HG03460 (cell line): ENCODE results near the gene ROBO4.

ENCODE experiments used
- ATAC-seq: cut with Tn5 transposase; IDR thresholded peaks from one replicate; pipeline ENCODE4 v1.9.1; 2021; ENCODE audit not compliant: unreplicated experiment

The ROBO4 gene

DNA sequence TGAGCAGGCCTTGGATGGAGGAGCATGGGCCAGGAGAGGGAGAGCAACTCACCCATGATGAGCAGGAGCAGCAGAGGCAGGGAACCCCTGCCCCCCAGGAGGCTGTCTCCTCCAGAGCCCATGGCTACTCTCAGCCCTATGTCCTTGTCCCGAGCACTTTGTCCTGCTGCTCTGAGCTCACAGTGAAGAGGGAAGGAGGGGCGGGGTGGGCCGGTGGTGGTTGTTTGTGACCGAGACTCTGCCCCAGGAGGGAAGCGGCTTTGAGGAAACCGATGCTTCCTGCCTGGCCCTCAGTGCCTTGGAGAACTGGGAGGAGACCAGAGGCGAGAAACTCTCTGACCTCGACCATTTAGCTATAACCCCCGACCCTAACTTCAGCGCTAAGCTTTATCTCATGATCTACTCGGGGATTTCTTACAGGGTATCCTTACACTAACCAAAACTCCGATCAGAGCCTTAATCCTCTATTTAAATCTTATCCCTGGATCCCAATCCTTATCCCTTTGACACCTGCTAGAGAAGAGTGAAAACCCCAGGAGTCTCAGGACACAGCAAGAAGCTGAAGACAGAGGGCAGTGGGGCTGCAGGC is at the start of gene ROBO4:
Gene ROBO4, minus strand, starts transcription at position 192 of the 589 bp plus-strand sequence. Its CDS starts 70 bp downstream, at position 122.
- ATAC-seq, result no peak

DNA sequence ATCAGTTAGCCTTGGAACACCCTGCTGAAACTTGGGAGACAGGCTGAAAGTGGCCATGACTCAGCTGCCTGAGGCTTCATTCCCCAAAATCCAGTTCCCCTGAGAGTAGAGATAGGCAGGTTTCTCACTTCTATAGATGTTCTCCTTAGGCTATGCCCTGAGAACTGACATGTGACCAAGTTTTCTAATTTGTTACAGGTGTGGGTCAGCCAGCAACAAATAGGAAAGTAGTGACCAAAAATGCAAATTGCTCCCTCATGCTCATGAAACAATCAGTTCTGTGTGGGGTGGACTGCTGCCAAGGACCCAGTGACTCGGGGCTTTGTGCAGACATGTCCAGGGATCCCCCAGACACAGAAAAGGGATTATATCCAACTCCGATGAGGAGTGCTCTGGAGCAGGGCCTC is 49.1 kb upstream of the ROBO4 start:
- no peak for ATAC-seq

DNA sequence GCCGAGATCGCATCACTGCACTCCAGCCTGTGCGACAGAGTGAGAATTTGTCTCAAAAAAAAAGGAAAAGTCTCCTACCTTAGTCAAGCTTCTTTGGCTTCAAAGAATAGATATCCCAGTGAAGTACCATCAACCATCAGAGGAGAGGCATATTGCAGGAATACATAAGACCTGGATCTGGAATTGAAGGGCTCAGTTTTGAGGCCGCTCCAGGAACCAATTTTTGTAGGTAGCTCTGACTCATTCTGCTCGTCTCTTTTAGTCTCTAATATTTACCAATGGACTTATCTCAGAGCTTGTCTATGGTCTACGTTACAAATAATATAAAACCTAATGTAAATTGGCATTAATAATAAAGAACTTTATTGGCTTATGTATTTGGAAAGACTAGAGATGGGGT is 48.2 kb upstream of the ROBO4 start:
- no peak for ATAC-seq

- ATAC-seq, result no peak
Measured at GRCh38 chr11:124944565-124944964, 46.9 kb upstream of the ROBO4 start.

- ATAC-seq, result no peak
Measured at GRCh38 chr11:124943741-124944140, 46.1 kb upstream of the ROBO4 start.

DNA sequence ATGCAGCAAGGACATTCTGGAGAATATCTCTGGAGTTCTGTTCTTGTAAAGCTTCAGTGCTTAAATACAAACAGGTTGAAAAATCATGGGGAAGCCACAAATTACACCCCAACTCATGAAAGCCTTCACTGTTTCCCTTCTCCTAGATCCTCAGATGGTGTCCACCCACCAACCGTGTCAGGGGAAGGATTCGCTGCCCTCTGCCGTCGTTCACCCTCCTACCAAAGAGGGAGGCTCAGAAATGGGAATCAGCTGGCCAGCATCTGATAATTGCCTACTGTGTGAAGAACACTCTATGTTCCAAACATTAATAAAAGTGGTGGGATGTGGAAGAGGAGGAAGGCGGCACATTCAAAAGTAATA is 45.6 kb upstream of the ROBO4 start:
- no peak for ATAC-seq

DNA sequence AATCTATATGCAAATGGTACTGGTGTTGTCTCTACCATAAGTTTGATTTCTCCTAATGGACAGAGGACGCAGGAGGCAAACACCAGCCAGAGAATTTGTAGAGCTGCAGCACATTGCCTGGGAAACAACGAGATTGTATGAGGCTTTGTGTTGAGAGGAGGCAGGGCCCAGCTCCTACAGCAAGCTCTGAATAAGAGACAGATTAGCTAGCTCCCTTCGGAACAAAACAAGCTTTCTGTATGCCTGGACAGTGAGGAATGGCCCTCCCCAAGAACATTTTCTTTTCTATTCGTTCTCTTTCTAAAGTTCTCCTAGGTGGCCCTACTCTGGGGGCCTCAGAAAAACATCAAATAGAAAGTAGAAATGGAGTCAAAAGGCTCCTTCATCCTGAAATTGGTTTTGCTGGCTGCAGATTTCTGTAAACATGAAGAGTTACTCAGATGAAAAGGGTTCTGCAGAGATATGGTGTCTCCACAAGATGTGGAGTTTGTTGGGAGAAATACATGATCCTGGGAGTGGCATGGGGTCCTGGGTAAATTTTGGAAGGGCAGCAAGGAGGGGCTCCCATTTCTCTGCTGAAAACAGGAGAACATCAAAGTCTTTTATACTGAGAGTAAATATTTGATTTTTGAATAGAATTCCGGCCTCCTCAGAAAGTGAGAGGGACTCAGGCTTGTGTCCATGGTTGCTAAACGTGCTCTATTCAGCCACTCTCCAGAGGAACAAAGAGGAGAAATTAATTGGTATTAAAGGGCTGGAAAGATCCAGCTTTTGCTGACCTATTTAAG is 45.0 kb upstream of the ROBO4 start:
- no peak for ATAC-seq

DNA sequence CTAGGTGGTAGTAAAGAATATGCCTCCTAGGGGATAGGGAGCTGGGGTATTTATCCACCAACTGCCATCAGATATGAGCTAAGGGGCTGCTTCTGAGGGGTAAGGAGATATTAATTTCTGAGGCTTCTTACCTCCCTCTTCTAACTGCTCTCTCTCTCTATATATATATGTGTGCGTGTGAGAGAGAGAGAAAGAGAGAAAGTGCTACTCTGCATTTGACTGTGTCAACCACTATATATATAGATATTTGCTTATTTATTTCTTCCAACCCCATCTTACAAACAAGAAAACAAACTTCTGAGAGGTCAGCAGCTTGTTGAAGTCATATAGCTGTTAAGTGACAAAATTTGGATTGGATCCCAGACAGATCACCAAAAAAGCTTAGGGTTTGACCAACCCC is 44.0 kb upstream of the ROBO4 start:
- no peak for ATAC-seq

- no peak for ATAC-seq
Measured at GRCh38 chr11:124938970-124939369, 41.3 kb upstream of the ROBO4 start.

DNA sequence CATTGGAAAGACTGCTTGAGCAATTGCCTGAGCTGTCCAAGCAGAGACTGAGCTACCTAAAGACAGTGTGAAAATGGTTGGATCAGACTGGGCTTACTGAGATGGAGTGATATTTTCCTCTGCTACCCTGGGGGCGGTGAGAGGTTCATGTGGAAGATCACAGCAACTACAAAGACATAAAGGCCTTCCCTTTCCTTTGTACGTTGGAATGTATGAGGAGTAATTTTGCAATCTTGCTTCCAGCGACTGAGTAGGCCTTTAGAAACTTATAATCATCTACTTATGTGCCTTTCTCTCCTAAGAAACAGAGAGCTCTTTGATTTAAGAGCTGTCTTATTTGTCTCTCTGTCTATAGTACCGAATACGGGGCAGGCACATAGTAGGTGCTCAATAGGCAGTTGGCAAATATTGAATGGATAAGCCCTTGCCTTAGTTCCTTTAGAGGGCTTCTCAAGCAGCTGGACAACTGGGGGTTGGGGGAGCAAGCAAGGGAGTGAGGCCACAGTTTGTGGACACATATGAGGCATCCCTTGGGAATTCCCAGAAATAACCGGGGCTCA is 40.6 kb upstream of the ROBO4 start:
- ATAC-seq, result no peak

GRCh38 chr11:124937336-124937935 is 39.8 kb upstream of the ROBO4 start:
- no peak for ATAC-seq

DNA sequence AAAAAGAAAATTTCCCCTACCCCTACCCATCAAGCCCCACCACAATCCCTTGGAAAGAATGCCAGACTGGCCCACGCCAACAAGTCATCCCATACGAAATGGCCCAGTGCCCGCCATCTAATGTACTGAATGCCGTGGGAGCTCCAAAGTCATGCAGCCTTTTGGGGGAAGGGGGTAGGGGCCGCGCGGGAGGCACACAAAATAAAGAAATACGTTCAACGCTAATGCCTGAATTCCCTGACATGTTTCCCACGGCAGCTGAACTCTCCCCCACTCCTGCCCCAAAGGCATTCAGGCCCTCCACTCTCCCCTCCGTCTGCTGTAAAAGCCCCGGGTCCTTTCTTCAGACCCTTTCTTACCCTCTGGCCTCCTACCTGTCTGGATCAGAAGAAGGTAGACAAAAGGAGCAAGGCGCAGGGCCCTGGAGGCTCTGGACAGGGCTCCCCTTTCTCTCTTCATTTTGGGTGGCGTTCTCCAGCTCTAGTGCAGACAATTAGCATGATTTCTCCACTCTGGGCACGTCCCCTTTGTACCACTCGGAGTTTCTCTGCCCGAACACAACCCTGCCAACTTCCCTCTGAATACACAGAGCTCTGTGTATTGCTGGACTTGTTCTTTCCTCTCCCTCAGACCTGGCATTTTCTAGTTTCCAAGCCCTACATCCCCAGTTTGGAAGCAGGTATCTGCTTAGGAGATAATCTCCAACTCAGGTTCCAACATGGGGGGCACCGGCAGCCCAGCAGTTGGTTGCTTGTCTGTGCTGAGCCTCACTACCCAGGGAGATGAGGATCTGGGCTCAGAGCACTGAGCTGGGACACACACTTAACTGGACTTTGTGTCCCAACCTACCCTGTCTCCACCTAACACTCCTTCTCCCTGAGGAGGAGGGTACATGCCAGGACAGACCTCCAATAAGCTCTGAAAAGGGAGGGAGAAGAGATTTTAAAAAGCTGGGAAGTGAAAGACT is 38.2 kb upstream of the ROBO4 start, which contains the start of gene HEPACAM:
Gene HEPACAM, minus strand, starts transcription at position 500 of the 967 bp plus-strand sequence. Its CDS starts 41 bp downstream, at position 459.
- no peak for ATAC-seq

DNA sequence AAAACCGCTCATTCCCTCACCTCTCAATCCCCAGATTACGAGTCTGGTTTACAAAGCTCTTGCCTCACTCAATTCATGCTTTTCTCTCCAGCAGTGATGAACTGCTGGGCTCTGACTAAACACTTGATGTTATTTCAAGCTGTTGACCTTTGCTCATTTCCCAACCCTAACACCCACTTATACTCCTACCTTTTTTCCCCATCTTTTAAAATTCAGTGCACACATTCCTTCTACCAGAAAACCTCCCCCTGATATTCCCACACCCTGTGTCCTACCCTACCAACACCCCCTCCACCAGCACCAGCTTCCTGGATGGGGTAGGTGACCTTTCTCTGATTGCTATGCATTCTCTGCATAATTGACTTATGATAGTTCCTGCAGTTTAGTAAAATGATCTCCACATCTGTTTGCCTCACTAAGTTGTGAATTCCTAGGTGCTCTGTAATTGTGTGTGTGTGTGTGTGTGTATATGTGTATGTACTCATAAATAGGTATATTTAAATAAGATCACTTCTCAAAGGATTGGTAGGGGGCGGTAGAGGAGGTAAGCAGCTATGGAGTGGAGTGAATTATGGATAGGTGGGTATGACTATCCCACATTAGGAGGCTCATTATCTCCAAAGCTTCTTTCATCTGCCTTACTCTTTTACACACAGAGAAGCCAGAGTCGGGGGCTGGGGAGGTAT is 37.3 kb upstream of the ROBO4 start:
- ATAC-seq, result no peak

DNA sequence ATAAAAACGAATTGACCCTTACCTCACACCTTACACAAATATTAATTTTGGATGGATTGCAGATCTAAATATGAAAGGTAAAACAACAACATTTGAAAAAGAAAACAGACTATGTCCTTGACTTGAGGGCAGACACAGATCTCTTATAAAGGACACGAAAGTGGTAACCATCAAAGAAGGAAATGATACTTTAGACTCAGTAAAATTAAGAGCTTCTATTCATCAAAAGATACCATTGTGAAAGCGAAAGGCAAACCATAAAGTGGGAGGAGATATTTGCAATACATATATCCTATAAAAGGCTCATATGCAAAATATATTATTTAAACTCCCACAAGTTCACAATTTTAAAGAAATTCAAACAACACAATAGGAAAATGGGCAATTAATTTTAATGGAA is 33.1 kb upstream of the ROBO4 start:
- ATAC-seq, result no peak

- ATAC-seq, result no peak
Measured at GRCh38 chr11:124928942-124929665, 31.4 kb upstream of the ROBO4 start.

GRCh38 chr11:124923296-124923695 is 25.6 kb upstream of the ROBO4 start:
- ATAC-seq, result no peak

DNA sequence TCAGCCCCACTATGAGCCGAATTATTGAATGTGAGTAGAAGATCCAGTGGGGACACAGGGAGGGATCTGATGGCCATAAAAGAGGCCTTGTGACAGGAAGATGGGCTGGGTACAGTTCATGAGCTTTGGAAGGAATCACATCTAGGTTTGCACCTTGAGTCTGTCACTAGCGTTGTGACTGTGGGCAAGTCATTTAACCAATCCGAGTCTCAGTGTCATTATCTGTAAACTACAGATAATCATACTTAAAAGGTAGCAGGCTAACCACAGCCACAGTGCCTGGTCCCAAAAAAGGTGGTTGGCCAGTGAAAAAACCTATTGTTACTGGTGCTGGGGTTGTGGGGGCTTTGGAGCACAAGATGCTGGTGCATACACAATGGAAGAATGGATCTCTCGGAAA is 25.2 kb upstream of the ROBO4 start:
- no peak for ATAC-seq

- peak; percentile 64 for ATAC-seq
Measured at GRCh38 chr11:124920870-124921609, 23.4 kb upstream of the ROBO4 start.

- ATAC-seq, result no peak
Measured at GRCh38 chr11:124920356-124920755, 22.7 kb upstream of the ROBO4 start.
